Stomach smooth muscle (tissue), 2 donors: ENCODE data around the gene COA1.

ENCODE experiments used
- H3K27ac ChIP-seq: one replicate; pipeline ENCODE4 v1.7.0; 2013; ENCODE audit warnings: mild to moderate bottlenecking, low read length, inconsistent platforms
- H3K27me3 ChIP-seq, 2 donors: one replicate each; pipeline ENCODE4 v1.7.0; 2013; ENCODE audit warnings: low read length in 2 of 2; ENCODE audit not compliant: insufficient read depth in 2 of 2, control insufficient read depth in 1 of 2
- H3K36me3 ChIP-seq, 2 donors: one replicate each; pipeline ENCODE4 v1.7.0; 2013; ENCODE audit warnings: low read length in 2 of 2; ENCODE audit not compliant: control insufficient read depth in 2 of 2, insufficient read depth in 2 of 2
- H3K4me1 ChIP-seq: one replicate; pipeline ENCODE4 v1.7.0; 2013; ENCODE audit warnings: low read length; ENCODE audit not compliant: control insufficient read depth, insufficient read depth
- H3K4me3 ChIP-seq, 2 donors: one replicate each; pipeline ENCODE4 v1.7.0; 2013; ENCODE audit warnings: low read length in 2 of 2
- H3K9ac ChIP-seq, 2 donors: one replicate each; pipeline ENCODE4 v1.7.0; 2013; ENCODE audit warnings: low read length in 2 of 2, mild to moderate bottlenecking in 1 of 2
- H3K9me3 ChIP-seq, 2 donors: one replicate each; pipeline ENCODE4 v1.7.0; 2013; ENCODE audit warnings: low read length in 2 of 2; ENCODE audit not compliant: control insufficient read depth in 2 of 2
- donor health status: healthy.
- donor health status: Pancreatic carcinoma.

Gene COA1

GRCh38 chr7:43589728-43590127 lies 139.6 kb downstream of the COA1 start:
- peaks cover under 1% of the 10 kb centered on the region for H3K4me1 ChIP-seq
- H3K9me3 ChIP-seq: no peaks in the 10 kb centered on the region
- no peak overlapping the region for H3K4me3 ChIP-seq
- H3K36me3 ChIP-seq: no peaks in the 10 kb centered on the region
- no peaks in the 10 kb centered on the region for H3K27me3 ChIP-seq
- no peak overlapping the region for H3K9ac ChIP-seq
- no peak overlapping the region for H3K27ac ChIP-seq
